Natural killer cell (primary cell): ENCODE data around the gene MOXD1. TPM values are rescaled to one million over a fixed set of nuclear protein-coding genes. Genes with fewer than 3 reads are reported as not detected.

Experiments
- ATAC-seq, 3 donors: fragments of 150-1000 bp in 2 of 3; fragments of 200-7000 bp in 1 of 3; cut with Tn5 transposase; 1 replicate in 1 of 3; 2 replicates in 2 of 3; pipeline ENCODE4 v1.10.0; 2021; ENCODE audit warnings: mild to moderate bottlenecking in 2 of 3, moderate library complexity in 2 of 3
- DNase-seq, 2 donors: peaks; one replicate each; pipeline versions ENCODE4 v3.0.0 to v3.0.0-alpha.2; 2013 to 2021; ENCODE audit warnings: mixed read lengths in 1 of 2
- H3K27ac ChIP-seq: one replicate; pipeline ENCODE4 v1.5.1; 2013; ENCODE audit warnings: mild to moderate bottlenecking, low read length
- H3K27me3 ChIP-seq: one replicate; pipeline ENCODE4 v1.6.1; 2013; ENCODE audit warnings: low read length; ENCODE audit not compliant: control insufficient read depth, insufficient read depth
- H3K36me3 ChIP-seq: one replicate; pipeline ENCODE4 v1.6.1; 2013; ENCODE audit warnings: low read length; ENCODE audit not compliant: control insufficient read depth, insufficient read depth
- H3K4me1 ChIP-seq: one replicate; pipeline ENCODE4 v1.6.1; 2013; ENCODE audit warnings: low read length; ENCODE audit not compliant: control insufficient read depth, insufficient read depth
- H3K4me3 ChIP-seq: one replicate; pipeline ENCODE4 v1.5.1; 2013; ENCODE audit warnings: low read length
- H3K9me3 ChIP-seq: one replicate; pipeline ENCODE4 v1.6.1; 2013; ENCODE audit warnings: low read length; ENCODE audit not compliant: control insufficient read depth, insufficient read depth
- H3K27ac Mint-ChIP-seq, 2 donors: one replicate each; pipeline ENCODE4 v1.8.0; 2022; ENCODE audit warnings: mild to moderate bottlenecking in 2 of 2, mixed read lengths in 2 of 2, moderate library complexity in 1 of 2
- H3K27me3 Mint-ChIP-seq, 2 donors: one replicate each; pipeline ENCODE4 v1.8.0; 2022; ENCODE audit warnings: low read depth in 2 of 2, mixed read lengths in 2 of 2
- H3K36me3 Mint-ChIP-seq: one replicate; pipeline ENCODE4 v1.8.0; 2022; ENCODE audit warnings: mixed read lengths
- H3K4me1 Mint-ChIP-seq, 2 donors: one replicate each; pipeline ENCODE4 v1.8.0; 2022; ENCODE audit warnings: mixed read lengths in 2 of 2
- H3K4me3 Mint-ChIP-seq: one replicate; pipeline ENCODE4 v1.8.0; 2022; ENCODE audit warnings: mild to moderate bottlenecking, moderate library complexity, mixed read lengths
- H3K9me3 Mint-ChIP-seq, 2 donors: one replicate each; pipeline ENCODE4 v1.8.0; 2022; ENCODE audit warnings: mixed read lengths in 2 of 2
- CTCF ChIP-seq: fragments of 200-600 bp; IDR thresholded peaks from one replicate; pipeline ENCODE4 v1.8.0; 2022; ENCODE audit warnings: antibody characterized with exemption
- WGBS: methylation state at CpG from one replicate; pipeline ENCODE4 v1.1.7; 2013; ENCODE audit warnings: missing lambda C conversion rate; ENCODE audit not compliant: insufficient coverage; 5-methylcytosine and 5-hydroxymethylcytosine counted together
- intact Hi-C: fragments of 100-400 bp; cut with micrococcal nuclease; formaldehyde crosslinking; loops from one replicate; pipeline ENCODE4 v1.14.2; 2022
- total RNA-seq, 4 donors: library from RNA; stranded (reverse); fragments of 120-200 nt in 1 of 4; gene quantifications; one replicate each; pipeline versions ENCODE4 v1.2.3 to v1.2.4, GENCODE V29; 2013 to 2022

The MOXD1 gene
- total RNA-seq, 3 donors from 2014 or later (not counting 1 experiment from before 2014, with no cell fraction given), result not detected

GRCh38 chr6:132264021-132264500, 137.2 kb downstream of the MOXD1 start:
- no peaks in the 10 kb centered on the region for H3K36me3 Mint-ChIP-seq
- Histone ChIP-seq H3K4me1 (no peaks in the 10 kb centered on the region), H3K27me3 (no peaks in the 10 kb centered on the region), H3K27ac (no peak overlapping the region), H3K9me3 (no peaks in the 10 kb centered on the region), H3K36me3 (no peaks in the 10 kb centered on the region), H3K4me3 (no peak overlapping the region)
- no peak overlapping the region for H3K27ac Mint-ChIP-seq
- WGBS, result 84% methylated on average over 6 of the region's 6 CpGs
- TF ChIP-seq CTCF, result no peak
- peaks cover 3 to 37% of the 10 kb centered on the region in 2 donors for H3K27me3 Mint-ChIP-seq
- intact Hi-C loops, result no loop called here
- H3K4me1 Mint-ChIP-seq, result no peaks in the 10 kb centered on the region
- no peaks in the 10 kb centered on the region for H3K9me3 Mint-ChIP-seq
- ATAC-seq (no peak), DNase-seq (no peak)
- H3K4me3 Mint-ChIP-seq, result no peak overlapping the region

- no peak for ATAC-seq
- no peak for DNase-seq
- no peaks in the 10 kb centered on the region for H3K27me3 ChIP-seq
- no peak for TF ChIP-seq CTCF
- intact Hi-C loops, result no loop called here
- H3K27ac Mint-ChIP-seq, result no peak overlapping the region
- no peaks in the 10 kb centered on the region for H3K9me3 Mint-ChIP-seq
- H3K4me3 ChIP-seq, result no peak overlapping the region
- H3K9me3 ChIP-seq, result no peaks in the 10 kb centered on the region
- H3K36me3 ChIP-seq, result no peaks in the 10 kb centered on the region
- H3K4me3 Mint-ChIP-seq, result no peak overlapping the region
- peaks cover 3 to 38% of the 10 kb centered on the region in 2 donors for H3K27me3 Mint-ChIP-seq
- H3K4me1 ChIP-seq, result no peaks in the 10 kb centered on the region
- H3K27ac ChIP-seq, result no peak overlapping the region
- H3K36me3 Mint-ChIP-seq, result no peaks in the 10 kb centered on the region
- H3K4me1 Mint-ChIP-seq, result no peaks in the 10 kb centered on the region
These were observed 139.9 kb downstream of the MOXD1 start for GRCh38 chr6:132261354-132261753.

DNA sequence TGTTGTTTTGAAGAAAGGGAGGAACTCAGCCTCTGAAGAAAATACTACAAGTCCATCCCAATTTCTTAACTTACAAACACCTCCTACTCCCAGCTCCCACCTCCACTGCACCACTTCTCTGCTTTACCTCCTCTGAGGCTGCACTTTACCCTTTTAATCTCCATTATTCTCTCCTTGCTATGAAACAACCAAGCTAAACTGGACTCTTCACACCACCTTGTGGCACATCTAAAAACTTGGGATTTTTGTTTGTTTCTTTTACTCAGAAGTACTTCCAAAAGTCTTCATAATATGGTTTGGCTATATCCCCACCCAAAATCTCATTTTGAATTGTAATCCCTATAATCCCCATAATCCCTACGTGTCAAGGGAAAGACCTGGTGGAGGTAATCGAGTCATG, 142.2 kb downstream of the MOXD1 start:
- Histone ChIP-seq H3K27me3 (no peaks in the 10 kb centered on the region), H3K9me3 (no peaks in the 10 kb centered on the region), H3K27ac (no peak overlapping the region), H3K4me1 (no peaks in the 10 kb centered on the region), H3K36me3 (no peaks in the 10 kb centered on the region), H3K4me3 (no peak overlapping the region)
- DNase-seq, result no peak
- no peak for TF ChIP-seq CTCF
- intact Hi-C loops, result no loop called here
- H3K36me3 Mint-ChIP-seq, result no peaks in the 10 kb centered on the region
- H3K9me3 Mint-ChIP-seq, result no peaks in the 10 kb centered on the region
- H3K27ac Mint-ChIP-seq, result no peak overlapping the region
- WGBS, result 83% methylated on average over 1 of the region's 2 CpGs
- H3K4me1 Mint-ChIP-seq, result no peaks in the 10 kb centered on the region
- no peak for ATAC-seq
- no peak overlapping the region for H3K4me3 Mint-ChIP-seq
- peaks cover 10 to 42% of the 10 kb centered on the region in 2 donors for H3K27me3 Mint-ChIP-seq

- no peak for TF ChIP-seq CTCF
- DNase-seq, result no peak
- Histone ChIP-seq H3K9me3 (no peaks in the 10 kb centered on the region), H3K36me3 (no peaks in the 10 kb centered on the region), H3K4me1 (no peaks in the 10 kb centered on the region), H3K27ac (no peak overlapping the region), H3K4me3 (no peak overlapping the region), H3K27me3 (no peaks in the 10 kb centered on the region)
- WGBS, result no CpG with 5 or more reads among the region's 1 CpG
- no peak overlapping the region for H3K4me3 Mint-ChIP-seq
- ATAC-seq, result no peak
- H3K27ac Mint-ChIP-seq, result no peak overlapping the region
- intact Hi-C loops, result no loop called here
- no peaks in the 10 kb centered on the region for H3K9me3 Mint-ChIP-seq
- no peaks in the 10 kb centered on the region for H3K36me3 Mint-ChIP-seq
- H3K4me1 Mint-ChIP-seq, result no peaks in the 10 kb centered on the region
- peaks cover 13 to 42% of the 10 kb centered on the region in 2 donors for H3K27me3 Mint-ChIP-seq
These were observed 143.7 kb downstream of the MOXD1 start for GRCh38 chr6:132257561-132257960.
